HG02870 (cell line): ENCODE data around the gene SLX9.

Source experiments
- ATAC-seq: cut with Tn5 transposase; IDR thresholded peaks from one replicate; pipeline ENCODE4 v1.9.1; 2021; ENCODE audit warnings: mild to moderate bottlenecking, moderate library complexity; ENCODE audit not compliant: unreplicated experiment

The SLX9 gene

GRCh38 chr21:44999972-45000636, 60.3 kb downstream of the SLX9 start:
- no peak for ATAC-seq

GRCh38 chr21:45000637-45001133, 60.9 kb downstream of the SLX9 start:
- no peak for ATAC-seq

- ATAC-seq = no peak
Observed at GRCh38 chr21:45001134-45002095, 61.6 kb downstream of the SLX9 start.

GRCh38 chr21:45002381-45003204, 62.8 kb downstream of the SLX9 start:
- no peak for ATAC-seq

GRCh38 chr21:45003331-45004058, 63.7 kb downstream of the SLX9 start:
- ATAC-seq = no peak

- no peak for ATAC-seq
Observed at GRCh38 chr21:45004059-45004422, 64.2 kb downstream of the SLX9 start.

GRCh38 chr21:45004481-45005247, 64.8 kb downstream of the SLX9 start:
- no peak for ATAC-seq

- no peak for ATAC-seq
Observed at GRCh38 chr21:45006536-45007095, 66.8 kb downstream of the SLX9 start.

- no peak for ATAC-seq
Observed at GRCh38 chr21:45009616-45010015, 69.8 kb downstream of the SLX9 start.

GRCh38 chr21:45010096-45010495, 70.3 kb downstream of the SLX9 start:
- ATAC-seq = no peak

GRCh38 chr21:45010860-45011259, 71.0 kb downstream of the SLX9 start:
- no peak for ATAC-seq

GRCh38 chr21:45011426-45011825, 71.6 kb downstream of the SLX9 start:
- ATAC-seq = no peak

GRCh38 chr21:45011911-45012661, 72.3 kb downstream of the SLX9 start:
- ATAC-seq = no peak

- ATAC-seq = no peak
Observed at GRCh38 chr21:45012662-45013259, 72.9 kb downstream of the SLX9 start.

- ATAC-seq = no peak
Observed at GRCh38 chr21:45013260-45013841, 73.5 kb downstream of the SLX9 start.

GRCh38 chr21:45014747-45015468, 75.1 kb downstream of the SLX9 start:
- no peak for ATAC-seq

GRCh38 chr21:45015469-45015860, 75.6 kb downstream of the SLX9 start:
- ATAC-seq = no peak
